Left ventricle myocardium inferior (tissue), 1 donor: Measurements from ENCODE around the gene SEMA5B. TPM values are rescaled to one million over a fixed set of nuclear protein-coding genes. Genes with fewer than 3 reads are reported as not detected.

Experiments used
- DNase-seq: peaks from one replicate; pipeline ENCODE4 v3.0.0-alpha.2; 2020
- H3K27ac ChIP-seq: fragments of 200-600 bp; replicated peaks from 2 replicates; pipeline ENCODE4 v1.8.0; 2021
- H3K27me3 ChIP-seq: fragments of 200-600 bp; 2 replicates; pipeline ENCODE4 v1.8.0; 2021; ENCODE audit warnings: low read depth
- H3K36me3 ChIP-seq: fragments of 200-600 bp; 2 replicates; pipeline ENCODE4 v1.8.0; 2021
- H3K4me1 ChIP-seq: fragments of 200-600 bp; 2 replicates; pipeline ENCODE4 v1.8.0; 2021
- H3K4me3 ChIP-seq: fragments of 200-600 bp; 2 replicates; pipeline ENCODE4 v1.8.0; 2021; ENCODE audit warnings: mild to moderate bottlenecking, moderate library complexity
- H3K9me3 ChIP-seq: fragments of 200-600 bp; replicated peaks from 2 replicates; pipeline ENCODE4 v1.8.0; 2021
- intact Hi-C: fragments of 100-400 bp; cut with micrococcal nuclease; formaldehyde crosslinking; loops from one replicate; pipeline ENCODE4 v1.11.0; 2022
- total RNA-seq: library from RNA; stranded (reverse); fragmentation: NEBNext Ultra II Directional; extraction: Animal tissue kit (Norgen Biotek cat#: 25700); gene quantifications from one replicate; pipeline ENCODE4 v1.2.1, GENCODE V29; 2021
- TF ChIP-seq, protein P1 (sequence below): fragments of 200-600 bp; IDR thresholded peaks from 2 replicates; pipeline ENCODE4 v1.8.0; 2021; ENCODE audit warnings: antibody characterized with exemption, mild to moderate bottlenecking, borderline replicate concordance
- donor health status: DM: no; HTN: yes; CAD: no; lungs with severe emphysema.

The SEMA5B gene
- total RNA-seq, 1 donor from 2014 or later = 5.3 TPM

DNA sequence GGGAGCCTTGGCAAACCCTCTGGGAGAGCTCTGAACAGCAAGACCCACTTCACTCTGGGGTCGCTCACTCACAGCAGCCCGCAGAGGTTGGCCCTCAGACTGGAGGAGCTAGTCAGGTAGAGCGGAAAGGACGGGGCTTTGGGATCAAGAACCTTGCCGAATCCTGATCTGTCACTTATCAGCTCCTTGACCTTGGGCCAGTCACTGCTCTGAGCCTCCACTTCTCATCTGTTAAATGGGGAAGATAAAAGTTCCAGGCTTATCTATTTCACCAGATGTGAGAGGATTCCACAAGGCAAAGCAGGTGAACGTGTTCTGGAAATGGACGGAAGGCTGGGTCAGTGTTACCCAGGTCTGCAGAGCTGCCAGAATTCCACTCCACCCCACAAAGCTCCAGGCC lies 29.4 kb downstream of the SEMA5B start:
- H3K27ac ChIP-seq = no peak overlapping the region
- no peaks in the 10 kb centered on the region for H3K36me3 ChIP-seq
- H3K4me3 ChIP-seq = no peak overlapping the region
- H3K27me3 ChIP-seq = no peaks in the 10 kb centered on the region
- intact Hi-C loops = no loop called here
- H3K9me3 ChIP-seq = no peaks in the 10 kb centered on the region
- no peak for DNase-seq
- peaks cover 22% of the 10 kb centered on the region for H3K4me1 ChIP-seq
- TF ChIP-seq, protein P1, sequence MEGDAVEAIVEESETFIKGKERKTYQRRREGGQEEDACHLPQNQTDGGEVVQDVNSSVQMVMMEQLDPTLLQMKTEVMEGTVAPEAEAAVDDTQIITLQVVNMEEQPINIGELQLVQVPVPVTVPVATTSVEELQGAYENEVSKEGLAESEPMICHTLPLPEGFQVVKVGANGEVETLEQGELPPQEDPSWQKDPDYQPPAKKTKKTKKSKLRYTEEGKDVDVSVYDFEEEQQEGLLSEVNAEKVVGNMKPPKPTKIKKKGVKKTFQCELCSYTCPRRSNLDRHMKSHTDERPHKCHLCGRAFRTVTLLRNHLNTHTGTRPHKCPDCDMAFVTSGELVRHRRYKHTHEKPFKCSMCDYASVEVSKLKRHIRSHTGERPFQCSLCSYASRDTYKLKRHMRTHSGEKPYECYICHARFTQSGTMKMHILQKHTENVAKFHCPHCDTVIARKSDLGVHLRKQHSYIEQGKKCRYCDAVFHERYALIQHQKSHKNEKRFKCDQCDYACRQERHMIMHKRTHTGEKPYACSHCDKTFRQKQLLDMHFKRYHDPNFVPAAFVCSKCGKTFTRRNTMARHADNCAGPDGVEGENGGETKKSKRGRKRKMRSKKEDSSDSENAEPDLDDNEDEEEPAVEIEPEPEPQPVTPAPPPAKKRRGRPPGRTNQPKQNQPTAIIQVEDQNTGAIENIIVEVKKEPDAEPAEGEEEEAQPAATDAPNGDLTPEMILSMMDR = no peak

DNA sequence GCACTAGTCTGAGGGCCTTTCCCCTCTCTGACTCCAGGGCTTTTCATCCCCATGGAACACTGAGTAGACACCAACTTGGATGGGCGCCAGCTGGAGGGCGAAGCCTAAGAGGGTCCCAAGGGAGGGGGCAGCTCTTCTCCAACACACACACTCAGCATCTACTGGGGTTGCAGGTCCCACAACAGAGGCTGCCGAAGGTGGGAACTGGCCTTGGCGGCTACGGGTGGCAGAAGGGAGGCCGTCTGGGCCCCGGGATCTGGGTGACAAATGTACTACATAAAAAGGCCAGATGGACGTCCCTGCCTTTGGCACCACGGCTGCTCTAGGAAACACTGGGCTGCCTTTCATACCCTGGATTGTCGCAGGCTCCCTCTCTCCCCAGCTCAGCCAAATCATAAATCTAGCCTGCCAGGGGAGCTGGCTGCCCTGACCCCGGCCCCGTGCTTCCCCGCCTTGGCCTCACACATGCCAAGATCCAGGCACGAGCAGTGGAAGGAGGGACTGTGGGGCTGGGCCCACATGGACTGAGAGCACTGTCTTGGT lies 31.5 kb downstream of the SEMA5B start:
- intact Hi-C loops = no loop called here
- no peak overlapping the region for H3K4me3 ChIP-seq
- H3K9me3 ChIP-seq = no peaks in the 10 kb centered on the region
- H3K27ac ChIP-seq = peak overlapping the region; percentile 35
- no peak for DNase-seq
- peaks cover 36% of the 10 kb centered on the region for H3K4me1 ChIP-seq
- no peaks in the 10 kb centered on the region for H3K36me3 ChIP-seq
- H3K27me3 ChIP-seq = no peaks in the 10 kb centered on the region
- TF ChIP-seq, protein P1 = no peak

DNA sequence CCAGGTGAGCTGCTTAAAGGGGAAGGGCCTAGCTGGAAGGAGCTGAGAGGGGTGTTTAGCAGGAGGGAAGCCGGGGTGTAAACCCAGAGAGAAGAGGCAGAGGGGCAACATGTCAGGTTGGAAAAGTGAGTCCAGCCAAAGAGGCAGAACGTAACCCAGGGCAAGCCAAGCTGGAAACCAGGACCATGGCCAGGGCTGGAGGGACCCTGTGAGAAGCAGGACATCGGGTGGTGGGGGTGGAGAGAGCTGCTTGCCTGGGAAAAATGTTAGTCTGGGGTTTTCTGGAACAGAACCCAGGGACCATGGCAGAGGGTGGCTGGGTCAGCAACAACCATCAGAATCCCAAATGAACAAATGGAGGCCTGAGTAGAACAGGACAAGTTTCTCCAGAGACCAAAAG lies 32.6 kb downstream of the SEMA5B start:
- DNase-seq = no peak
- TF ChIP-seq, protein P1 = no peak
- intact Hi-C loops = no loop called here

DNA sequence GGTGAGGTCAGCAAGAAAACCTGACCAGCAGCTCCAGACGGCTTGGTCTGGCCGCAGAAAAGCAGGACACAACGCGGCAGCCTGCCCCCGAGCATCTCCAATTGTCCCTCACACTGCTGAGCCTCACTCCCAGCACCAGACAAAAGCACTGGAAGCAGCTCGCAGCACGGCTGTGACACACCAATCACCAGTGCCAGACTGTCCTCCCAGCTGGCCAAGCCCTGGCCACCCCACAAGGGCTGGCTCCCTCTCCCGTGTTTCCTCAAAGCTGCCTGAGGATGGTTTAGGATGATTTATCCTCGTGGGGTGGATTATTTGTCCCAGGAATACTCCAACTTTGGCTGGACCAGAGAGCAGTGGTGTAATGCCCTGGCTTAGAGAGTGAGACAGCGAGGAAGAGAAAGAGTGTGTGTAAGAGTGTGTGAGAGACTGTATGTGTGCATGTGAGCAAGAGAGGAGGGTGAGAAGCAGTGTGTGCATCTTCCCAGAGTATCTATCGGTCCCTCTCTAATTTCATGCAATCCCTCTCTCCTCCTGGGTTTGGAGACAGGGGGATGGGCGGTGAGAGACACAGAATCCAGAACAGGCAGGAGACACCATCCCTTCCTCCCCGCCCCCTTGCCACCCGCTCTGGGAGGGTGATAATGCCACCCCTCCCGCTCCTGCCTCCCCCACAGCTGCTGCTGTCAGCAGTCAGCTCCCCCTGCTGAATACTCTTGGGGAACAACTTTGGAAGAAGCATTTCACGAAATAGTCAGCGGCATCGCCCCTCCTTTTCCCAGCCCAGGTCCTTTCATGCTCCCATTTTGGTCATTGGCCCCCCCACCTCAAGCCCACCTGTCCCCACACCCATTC lies 34.2 kb downstream of the SEMA5B start:
- Histone ChIP-seq H3K4me3 (no peak overlapping the region), H3K27ac (no peak overlapping the region)
- intact Hi-C loops = no loop called here

More for the DNA sequence above, 32.6 kb downstream of the SEMA5B start:
- Histone ChIP-seq H3K4me3 (no peak overlapping the region), H3K36me3 (no peaks in the 10 kb centered on the region), H3K27ac (no peak overlapping the region), H3K27me3 (no peaks in the 10 kb centered on the region), H3K9me3 (no peaks in the 10 kb centered on the region), H3K4me1 (peaks cover 36% of the 10 kb centered on the region)

DNA sequence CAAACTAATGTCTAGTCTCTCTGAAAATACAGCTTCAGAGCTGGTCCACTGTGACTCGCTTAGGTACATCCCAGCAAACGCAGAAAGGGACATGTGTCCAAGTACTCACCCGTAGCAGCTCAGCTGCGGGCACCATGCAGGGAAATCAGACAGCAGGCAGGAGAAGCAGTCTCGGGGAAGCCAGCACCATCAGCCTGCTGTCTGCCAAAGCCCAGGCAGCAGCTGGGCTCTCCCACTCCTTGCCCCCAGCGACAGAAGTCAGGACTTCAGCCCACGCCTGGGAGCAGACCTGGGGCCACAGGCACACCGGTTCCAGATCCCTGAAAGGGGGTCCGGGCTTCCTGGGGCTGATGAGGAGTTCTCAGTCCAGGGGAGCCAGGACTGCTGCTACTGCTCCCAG lies 34.9 kb downstream of the SEMA5B start:
- Histone ChIP-seq H3K4me1 (peaks cover 54% of the 10 kb centered on the region), H3K36me3 (no peaks in the 10 kb centered on the region), H3K9me3 (no peaks in the 10 kb centered on the region), H3K27ac (no peak overlapping the region), H3K4me3 (no peak overlapping the region), H3K27me3 (no peaks in the 10 kb centered on the region)
- TF ChIP-seq, protein P1 = no peak
- DNase-seq = no peak
- intact Hi-C loops = no loop called here

More for the DNA sequence above, 34.2 kb downstream of the SEMA5B start:
- DNase-seq = no peak
- TF ChIP-seq, protein P1 = no peak
- Histone ChIP-seq H3K4me1 (peaks cover 47% of the 10 kb centered on the region), H3K9me3 (no peaks in the 10 kb centered on the region), H3K36me3 (no peaks in the 10 kb centered on the region), H3K27me3 (no peaks in the 10 kb centered on the region)
